NCI-H748 (cell line): ENCODE measurements around the gene DGKK.
"Not testable (repeated sequence)": the region's sequence is repeated elsewhere in the genome, so short reads cannot be mapped to it uniquely, and the experiment has no call there.

Source experiments
- DNase-seq: peaks from one replicate; lab custom pipeline; 2025; ENCODE audit not compliant: unreplicated experiment; lab: John Stamatoyannopoulos, UW

DGKK gene

DNA sequence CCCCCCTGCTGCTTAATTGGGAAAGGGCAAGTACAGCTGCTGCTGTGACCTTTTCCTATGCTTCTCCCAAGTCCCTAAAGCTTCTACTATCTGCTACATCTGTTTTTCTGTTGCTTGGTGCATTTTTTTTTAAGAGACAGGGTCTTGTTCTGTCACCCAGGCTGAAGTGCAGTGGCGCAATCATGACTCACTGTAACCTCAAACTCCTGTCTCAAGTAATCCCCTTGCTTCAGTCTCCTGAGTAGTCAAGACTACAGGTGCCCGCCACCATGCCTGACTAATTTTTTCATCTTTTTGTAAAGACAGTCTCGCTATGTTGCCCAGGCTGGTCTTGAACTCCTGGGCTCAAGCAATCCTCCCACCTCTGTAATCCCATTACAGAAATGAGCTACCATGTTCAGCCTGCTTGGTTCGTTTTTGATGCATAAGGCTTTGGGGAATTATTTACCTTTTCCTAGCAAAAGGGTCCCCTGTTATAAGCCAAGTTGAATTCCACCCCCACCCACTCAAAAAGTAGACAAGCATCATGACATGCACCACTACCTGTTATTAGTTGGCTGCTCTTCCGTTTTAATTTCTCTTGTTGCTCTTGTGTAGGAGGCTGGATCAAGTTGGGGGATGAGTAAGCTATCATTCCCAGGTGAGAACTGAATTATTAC is 39.6 kb downstream of the DGKK start:
- DNase-seq, result no peak

- DNase-seq, result no peak
Measured at GRCh38 chrX:50428174-50428573, 42.5 kb downstream of the DGKK start.

GRCh38 chrX:50407976-50408375 is 62.6 kb downstream of the DGKK start:
- no peak for DNase-seq

GRCh38 chrX:50403903-50404302 is 66.7 kb downstream of the DGKK start:
- no peak for DNase-seq

- DNase-seq, result no peak
Measured at GRCh38 chrX:50402886-50403285, 67.7 kb downstream of the DGKK start.

DNA sequence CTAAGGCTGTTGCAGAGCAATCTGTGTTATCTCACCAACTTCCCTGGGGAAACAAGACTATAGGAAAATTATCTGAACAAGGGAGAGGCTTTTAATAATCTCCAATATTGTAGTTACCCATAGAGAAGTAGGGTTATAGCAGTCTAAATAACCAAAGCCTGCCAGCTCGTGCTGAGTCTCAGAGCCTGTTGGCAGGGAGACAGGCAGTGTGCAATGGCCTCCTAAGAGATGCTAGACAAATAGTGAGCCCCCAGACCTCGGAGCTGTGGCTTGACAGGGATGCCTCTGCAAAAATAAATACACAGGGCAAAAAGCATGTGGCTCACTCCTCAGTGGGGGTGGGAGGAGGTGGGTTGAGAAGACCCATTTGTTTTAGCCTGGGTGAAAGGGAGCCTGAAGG is 76.7 kb downstream of the DGKK start:
- DNase-seq, result no peak

DNA sequence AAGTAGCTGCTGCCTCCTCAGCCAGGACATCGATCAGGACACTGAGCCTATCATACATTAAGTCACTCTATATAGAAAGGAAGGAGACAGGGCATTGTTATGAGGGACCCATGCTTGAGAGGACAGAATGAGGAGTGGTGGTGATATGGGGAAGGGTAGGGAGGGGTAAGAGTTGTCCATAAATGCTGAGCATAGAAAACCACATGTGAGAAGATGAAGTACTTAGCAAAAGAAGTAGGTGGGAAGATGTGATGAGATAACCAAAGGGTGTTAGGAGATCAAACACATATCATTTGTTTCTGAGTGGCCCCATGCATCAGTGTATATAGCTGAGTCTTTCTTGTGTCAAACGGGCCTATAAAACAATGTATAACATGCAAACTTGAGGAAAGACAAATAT is 84.1 kb downstream of the DGKK start:
- DNase-seq, result no peak

GRCh38 chrX:50381729-50382415 is 88.8 kb downstream of the DGKK start:
- DNase-seq, result no peak

- no peak for DNase-seq
Measured at GRCh38 chrX:50375481-50376267, 95.0 kb downstream of the DGKK start.

DNA sequence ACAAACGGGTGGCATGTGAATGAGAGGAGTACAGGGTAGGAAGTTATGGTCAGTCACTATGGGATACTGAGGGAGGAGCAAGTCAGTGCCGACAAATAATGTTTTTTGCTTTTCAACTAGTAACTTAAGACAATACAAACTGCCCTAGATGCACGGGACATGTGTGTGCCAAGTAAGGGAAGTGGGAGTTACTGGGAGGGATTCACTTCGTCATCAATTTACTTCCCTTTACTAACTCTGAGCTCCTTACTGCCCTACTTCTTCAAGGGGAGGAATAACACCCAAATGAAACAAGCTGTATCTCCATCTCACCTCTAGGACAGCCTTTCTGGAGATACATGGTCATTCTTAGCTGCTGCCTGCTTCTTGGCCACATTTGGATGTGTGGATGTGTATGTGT is 97.7 kb downstream of the DGKK start:
- no peak for DNase-seq

DNA sequence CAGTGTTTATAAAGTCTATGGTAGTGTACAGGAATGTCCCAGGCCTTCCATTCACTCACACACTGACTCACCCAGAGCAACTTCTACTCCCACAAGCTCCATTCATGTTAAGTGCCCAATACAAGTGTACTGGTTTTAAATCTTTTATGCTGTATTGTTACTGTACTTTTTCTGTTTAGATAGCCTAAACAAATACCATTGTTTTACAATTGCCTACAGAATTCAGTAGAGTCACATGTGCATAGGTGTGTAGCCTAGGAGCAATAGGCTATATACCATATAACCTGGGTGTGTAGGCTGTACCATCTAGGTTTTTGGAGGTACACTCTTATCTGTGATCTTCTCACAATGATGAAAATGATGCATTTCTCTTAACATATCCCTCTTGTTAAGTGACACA is 126.7 kb downstream of the DGKK start:
- no peak for DNase-seq

GRCh38 chrX:50333308-50333707 is 137.3 kb downstream of the DGKK start:
- DNase-seq, result no peak

GRCh38 chrX:50332668-50333067 is 138.0 kb downstream of the DGKK start:
- DNase-seq, result not testable (repeated sequence)

DNA sequence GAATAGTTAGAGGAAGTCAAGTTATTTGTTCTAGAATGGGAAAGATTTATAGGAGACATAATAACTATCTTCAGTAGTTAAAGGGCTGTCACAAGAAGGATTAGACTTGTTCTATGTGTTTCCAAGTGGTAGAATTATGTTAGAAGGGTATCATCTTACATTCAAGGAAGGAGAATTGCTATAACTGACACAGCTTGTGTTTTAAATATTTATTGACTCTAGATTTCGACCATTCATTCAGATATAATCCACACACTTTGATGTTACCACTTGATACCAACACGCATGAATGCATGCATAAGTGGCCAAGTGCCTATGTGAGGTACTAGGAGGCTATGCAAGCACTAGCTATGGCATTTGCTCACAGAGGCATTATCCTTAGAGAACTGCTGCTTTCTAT is 143.4 kb downstream of the DGKK start:
- peak; percentile 0 for DNase-seq
